C1 segment of cervical spinal cord (tissue), 14 donors: Measurements from ENCODE around the gene SERINC4.
A peak's percentile ranks its signal among the peaks of the same experiment; 100 is the strongest.
"Not testable (repeated sequence)": the region's sequence is repeated elsewhere in the genome, so short reads cannot be mapped to it uniquely, and the experiment has no call there.

Experiments used
- DNase-seq, 14 donors: peaks; one replicate each; lab custom pipeline; 2025; lab: John Stamatoyannopoulos, UW

Gene SERINC4

GRCh38 chr15:43799945-43800285 is at the start of gene SERINC4:
Gene SERINC4 (minus strand): TSS chr15:43800220. CDS start chr15:43799986, 234 bp downstream.
- DNase-seq = no peak

GRCh38 chr15:43845421-43845820 is 45.4 kb upstream of the SERINC4 start:
- DNase-seq = no peak

GRCh38 chr15:43832485-43832884 is 32.5 kb upstream of the SERINC4 start:
- not testable (repeated sequence) for DNase-seq

- DNase-seq = not testable (repeated sequence)
Measured at GRCh38 chr15:43831519-43832052, 31.6 kb upstream of the SERINC4 start.

- DNase-seq = not testable (repeated sequence)
Measured at GRCh38 chr15:43830691-43831275, 30.8 kb upstream of the SERINC4 start.

GRCh38 chr15:43829951-43830540 is 30.0 kb upstream of the SERINC4 start:
- DNase-seq = not testable (repeated sequence)

- no peak for DNase-seq
Measured at GRCh38 chr15:43828061-43828657, 28.1 kb upstream of the SERINC4 start.

- peak in 12 of 14 donors; percentile 5 to 67 (median 21) for DNase-seq
Measured at GRCh38 chr15:43826508-43827341, 26.7 kb upstream of the SERINC4 start, which contains the start of gene WDR76. Gene WDR76 (plus strand): TSS chr15:43827002. CDS start chr15:43827033, 31 bp downstream.

GRCh38 chr15:43826029-43826507 is 26.0 kb upstream of the SERINC4 start:
- no peak for DNase-seq

GRCh38 chr15:43825305-43825704 is 25.3 kb upstream of the SERINC4 start:
- not testable (repeated sequence) for DNase-seq

GRCh38 chr15:43824302-43825246 is 24.6 kb upstream of the SERINC4 start, which contains the start of gene MFAP1:
Gene MFAP1 (minus strand): TSS chr15:43824690. CDS start chr15:43824569, 121 bp downstream.
- peak; percentile 25 to 93 (median 88) for DNase-seq

GRCh38 chr15:43821505-43821904 is 21.5 kb upstream of the SERINC4 start:
- DNase-seq = no peak

- DNase-seq = not testable (repeated sequence)
Measured at GRCh38 chr15:43815064-43815463, 15.0 kb upstream of the SERINC4 start.

- DNase-seq = no peak
Measured at GRCh38 chr15:43808960-43809678, 9.1 kb upstream of the SERINC4 start.

GRCh38 chr15:43808435-43808950 is 8.5 kb upstream of the SERINC4 start:
- DNase-seq = no peak

GRCh38 chr15:43802676-43803075 is 2.7 kb upstream of the SERINC4 start:
- not testable (repeated sequence) for DNase-seq

GRCh38 chr15:43800286-43801141 is 494 bp upstream of the SERINC4 start, which contains the start of gene HYPK:
Gene HYPK (plus strand): TSS chr15:43800599. CDS start chr15:43800623, 24 bp downstream.
- peak; percentile 34 to 95 (median 88) for DNase-seq

- no peak for DNase-seq
Measured at GRCh38 chr15:43799209-43799944, 643 bp downstream of the SERINC4 start.
